CD14-positive monocyte (primary cell): Measurements from ENCODE around the gene NOTCH1. TPM values are rescaled to one million over a fixed set of nuclear protein-coding genes. Genes with fewer than 3 reads are reported as not detected.

ENCODE experiments used
- DNase-seq, 3 donors: peaks; one replicate each; pipeline ENCODE4 v3.0.0-alpha.2; 2011 to 2022
- H2AFZ ChIP-seq: 2 replicates; pipeline ENCODE4 v1.6.0; 2012; ENCODE audit warnings: mild to moderate bottlenecking, low read depth, low read length, inconsistent platforms; ENCODE audit not compliant: insufficient read depth, poor library complexity, severe bottlenecking
- H3K27ac ChIP-seq, 2 donors: 1 replicate in 1 of 2; 2 replicates in 1 of 2; pipeline ENCODE4 v1.5.1; 2012 to 2013; ENCODE audit warnings: low read length in 2 of 2, control low read depth in 1 of 2, inconsistent platforms in 1 of 2, low read depth in 1 of 2, mild to moderate bottlenecking in 1 of 2
- H3K27me3 ChIP-seq, 2 donors: one replicate each; pipeline versions ENCODE4 v1.6.0 to v1.6.1; 2011 to 2013; ENCODE audit warnings: low read length in 2 of 2; ENCODE audit not compliant: control insufficient read depth in 2 of 2, insufficient read depth in 2 of 2
- H3K36me3 ChIP-seq, 2 donors: replicated peaks in 1 of 2; 1 replicate in 1 of 2; 2 replicates in 1 of 2; pipeline versions ENCODE4 v1.5.1 to v1.6.1; 2012 to 2013; ENCODE audit warnings: low read length in 2 of 2, control low read depth in 1 of 2, inconsistent platforms in 1 of 2, mild to moderate bottlenecking in 1 of 2; ENCODE audit not compliant: insufficient read depth in 2 of 2, control insufficient read depth in 1 of 2
- H3K4me1 ChIP-seq, 2 donors: 1 replicate in 1 of 2; 2 replicates in 1 of 2; pipeline versions ENCODE4 v1.5.1 to v1.6.1; 2012 to 2013; ENCODE audit warnings: low read length in 2 of 2, control low read depth in 1 of 2, inconsistent platforms in 1 of 2, mild to moderate bottlenecking in 1 of 2, moderate library complexity in 1 of 2; ENCODE audit not compliant: insufficient read depth in 2 of 2, control insufficient read depth in 1 of 2
- H3K4me2 ChIP-seq: replicated peaks from 2 replicates; pipeline ENCODE3; 2012; ENCODE audit warnings: low read length, moderate library complexity, mild to moderate bottlenecking; ENCODE audit not compliant: poor library complexity, severe bottlenecking; ENCODE audit errors: extremely low read depth
- H3K4me3 ChIP-seq, 3 experiments: fragments of 200-600 bp in 1 of 3; sonication (generic) in 1 of 3; replicated peaks in 1 of 3; 1 replicate in 2 of 3; 2 replicates in 1 of 3; pipeline ENCODE4 v1.5.1; 2011 to 2013; ENCODE audit warnings: low read length in 3 of 3, mild to moderate bottlenecking in 3 of 3, control low read depth in 2 of 3, low read depth in 2 of 3, inconsistent platforms in 1 of 3, moderate library complexity in 1 of 3
- H3K79me2 ChIP-seq: 2 replicates; pipeline ENCODE4 v1.6.0; 2012; ENCODE audit warnings: mild to moderate bottlenecking, control low read depth, inconsistent platforms, low read length, moderate library complexity; ENCODE audit not compliant: insufficient read depth
- H3K9ac ChIP-seq: 2 replicates; pipeline ENCODE4 v1.6.0; 2017; ENCODE audit warnings: low read length, mild to moderate bottlenecking; ENCODE audit not compliant: insufficient read depth, poor library complexity, severe bottlenecking
- H3K9me3 ChIP-seq, 2 donors: replicated peaks in 1 of 2; 1 replicate in 1 of 2; 2 replicates in 1 of 2; pipeline versions ENCODE4 v1.5.1 to v1.6.1; 2012 to 2013; ENCODE audit warnings: low read length in 2 of 2, control low read depth in 1 of 2; ENCODE audit not compliant: control insufficient read depth in 1 of 2, insufficient read depth in 1 of 2
- H4K20me1 ChIP-seq: 2 replicates; pipeline ENCODE4 v1.6.0; 2012; ENCODE audit warnings: mild to moderate bottlenecking, low read length, control low read depth, moderate library complexity; ENCODE audit not compliant: insufficient read depth
- H3K27ac Mint-ChIP-seq, 7 donors: one replicate each; pipeline ENCODE4 v1.8.0; 2020; ENCODE audit warnings: mild to moderate bottlenecking in 7 of 7, mixed read lengths in 7 of 7, moderate library complexity in 6 of 7, inconsistent platforms in 2 of 7
- H3K27me3 Mint-ChIP-seq, 3 donors: one replicate each; pipeline ENCODE4 v1.8.0; 2021 to 2022; ENCODE audit warnings: low read depth in 3 of 3, mild to moderate bottlenecking in 3 of 3, mixed read lengths in 3 of 3, moderate library complexity in 3 of 3, inconsistent platforms in 1 of 3
- H3K36me3 Mint-ChIP-seq, 2 donors: one replicate each; pipeline ENCODE4 v1.8.0; 2020; ENCODE audit warnings: mixed read lengths in 2 of 2, inconsistent platforms in 1 of 2, mild to moderate bottlenecking in 1 of 2
- H3K4me1 Mint-ChIP-seq: one replicate; pipeline ENCODE4 v1.8.0; 2020; ENCODE audit warnings: mild to moderate bottlenecking, mixed read lengths
- H3K4me3 Mint-ChIP-seq, 2 donors: one replicate each; pipeline ENCODE4 v1.8.0; 2020; ENCODE audit warnings: mild to moderate bottlenecking in 2 of 2, mixed read lengths in 2 of 2, moderate library complexity in 1 of 2
- H3K9me3 Mint-ChIP-seq, 7 donors: one replicate each; pipeline ENCODE4 v1.8.0; 2020 to 2022; ENCODE audit warnings: mixed read lengths in 7 of 7, mild to moderate bottlenecking in 6 of 7, moderate library complexity in 6 of 7, inconsistent platforms in 2 of 7
- WGBS: methylation state at CpG from one replicate; pipeline ENCODE4 v1.1.5; 2013; ENCODE audit warnings: missing lambda C conversion rate; ENCODE audit not compliant: insufficient coverage; 5-methylcytosine and 5-hydroxymethylcytosine counted together
- intact Hi-C, 2 donors: fragments of 100-400 bp; cut with micrococcal nuclease; formaldehyde crosslinking; loops; one replicate each; pipeline versions ENCODE4 v1.15.0 to v1.15.1; 2023
- polyA plus RNA-seq, 3 donors: library from polyadenylated mRNA; depleted of rRNA in 1 of 3; unstranded in 2 of 3; stranded (reverse) in 1 of 3; fragments of 300-500 nt in 2 of 3; fragments of >200 nt in 1 of 3; fragmentation: Illumina TruSeq in 2 of 3; gene quantifications; 1 replicate in 2 of 3; 2 replicates in 1 of 3; pipeline ENCODE4 v1.2.3, GENCODE V29; 2012 to 2021
- TF ChIP-seq, protein P1 (sequence below): fragments of 200-600 bp; IDR thresholded peaks from one replicate; pipeline ENCODE4 v1.8.0; 2022; ENCODE audit warnings: antibody characterized with exemption, mild to moderate bottlenecking

Gene NOTCH1
- polyA plus RNA-seq, 3 donors = 1.4 to 33.0 (median 2.2) TPM

DNA sequence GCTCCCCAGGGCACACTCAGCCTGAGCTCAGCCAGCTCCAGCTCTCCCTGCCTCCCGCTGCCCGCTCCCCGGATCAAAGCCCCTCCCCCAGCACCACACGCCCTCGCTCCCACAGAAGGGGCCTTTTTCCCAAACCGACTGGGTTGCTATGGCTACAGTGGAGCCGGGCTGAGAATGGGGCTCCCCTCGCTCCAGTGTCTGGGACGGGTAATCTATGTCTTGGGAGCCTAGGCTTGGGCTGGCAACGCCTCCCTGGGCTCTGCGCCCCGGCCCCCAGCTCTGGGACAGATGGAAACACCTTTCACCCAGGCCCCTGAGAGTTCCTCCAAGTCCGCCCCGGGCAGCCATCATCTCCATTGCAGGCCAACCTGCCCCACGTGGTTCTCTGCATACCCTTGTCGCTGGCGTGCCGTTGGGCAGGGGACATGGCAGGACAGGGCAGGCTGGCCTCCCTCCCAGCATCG lies 29.6 kb downstream of the NOTCH1 start:
- Mint-ChIP-seq H3K4me1 (peaks cover under 1% of the 10 kb centered on the region), H3K9me3 (no peaks in the 10 kb centered on the region), H3K36me3 (peaks cover 59 to 85% of the 10 kb centered on the region in 2 donors), H3K27ac (no peak overlapping the region), H3K27me3 (peaks cover 0 to 4% (median 2%) of the 10 kb centered on the region in 3 donors), H3K4me3 (no peak overlapping the region)
- peaks cover 84 to 98% of the 10 kb centered on the region in 2 donors for H3K36me3 ChIP-seq
- H3K9ac ChIP-seq = no peak overlapping the region
- no peaks in the 10 kb centered on the region for H3K9me3 ChIP-seq
- peaks cover 7% of the 10 kb centered on the region for H3K79me2 ChIP-seq
- H3K27me3 ChIP-seq = no peaks in the 10 kb centered on the region
- no peak overlapping the region for H2AFZ ChIP-seq
- H3K4me1 ChIP-seq = peaks cover 7 to 8% of the 10 kb centered on the region in 2 donors
- TF ChIP-seq, protein P1, sequence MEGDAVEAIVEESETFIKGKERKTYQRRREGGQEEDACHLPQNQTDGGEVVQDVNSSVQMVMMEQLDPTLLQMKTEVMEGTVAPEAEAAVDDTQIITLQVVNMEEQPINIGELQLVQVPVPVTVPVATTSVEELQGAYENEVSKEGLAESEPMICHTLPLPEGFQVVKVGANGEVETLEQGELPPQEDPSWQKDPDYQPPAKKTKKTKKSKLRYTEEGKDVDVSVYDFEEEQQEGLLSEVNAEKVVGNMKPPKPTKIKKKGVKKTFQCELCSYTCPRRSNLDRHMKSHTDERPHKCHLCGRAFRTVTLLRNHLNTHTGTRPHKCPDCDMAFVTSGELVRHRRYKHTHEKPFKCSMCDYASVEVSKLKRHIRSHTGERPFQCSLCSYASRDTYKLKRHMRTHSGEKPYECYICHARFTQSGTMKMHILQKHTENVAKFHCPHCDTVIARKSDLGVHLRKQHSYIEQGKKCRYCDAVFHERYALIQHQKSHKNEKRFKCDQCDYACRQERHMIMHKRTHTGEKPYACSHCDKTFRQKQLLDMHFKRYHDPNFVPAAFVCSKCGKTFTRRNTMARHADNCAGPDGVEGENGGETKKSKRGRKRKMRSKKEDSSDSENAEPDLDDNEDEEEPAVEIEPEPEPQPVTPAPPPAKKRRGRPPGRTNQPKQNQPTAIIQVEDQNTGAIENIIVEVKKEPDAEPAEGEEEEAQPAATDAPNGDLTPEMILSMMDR = no peak
- no peak overlapping the region for H3K4me3 ChIP-seq
- no peak overlapping the region for H3K27ac ChIP-seq
- 94% methylated on average over 19 of the region's 19 CpGs for WGBS
- no peak overlapping the region for H3K4me2 ChIP-seq
- intact Hi-C loops = no loop called here
- DNase-seq = no peak
- peaks cover 73% of the 10 kb centered on the region for H4K20me1 ChIP-seq

DNA sequence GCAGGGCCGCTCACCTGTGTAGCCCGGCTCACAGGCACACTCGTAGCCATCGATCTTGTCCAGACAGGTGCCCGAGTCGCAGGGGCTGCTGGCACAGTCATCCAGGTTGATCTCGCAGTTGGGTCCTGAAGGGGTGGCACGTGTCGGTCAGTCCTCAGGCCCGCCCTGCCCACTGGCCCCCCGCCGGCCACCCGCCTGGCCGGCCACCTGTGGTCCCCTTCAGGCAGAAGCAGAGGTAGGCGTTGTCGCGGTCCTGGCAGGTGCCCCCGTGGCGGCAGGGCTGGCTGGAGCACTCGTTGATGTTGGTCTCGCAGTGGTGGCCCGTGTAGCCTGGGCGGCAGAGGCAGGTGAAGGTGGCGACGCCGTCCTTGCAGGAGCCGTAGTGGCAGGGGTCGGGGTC lies 30.6 kb downstream of the NOTCH1 start:
- no peak overlapping the region for H3K27ac ChIP-seq
- peaks cover 94 to 100% of the 10 kb centered on the region in 2 donors for H3K36me3 ChIP-seq
- H3K9me3 Mint-ChIP-seq = no peaks in the 10 kb centered on the region
- H3K27ac Mint-ChIP-seq = no peak overlapping the region
- H3K27me3 Mint-ChIP-seq = peaks cover 0 to 5% (median 2%) of the 10 kb centered on the region in 3 donors
- H3K27me3 ChIP-seq = no peaks in the 10 kb centered on the region
- H4K20me1 ChIP-seq = peaks cover 82% of the 10 kb centered on the region
- WGBS = 96% methylated on average over 28 of the region's 28 CpGs
- H2AFZ ChIP-seq = no peak overlapping the region
- intact Hi-C loops = no loop called here
- H3K4me2 ChIP-seq = no peak overlapping the region
- no peak overlapping the region for H3K9ac ChIP-seq
- no peak for DNase-seq
- H3K79me2 ChIP-seq = peaks cover 4% of the 10 kb centered on the region
- H3K4me3 ChIP-seq = no peak overlapping the region
- TF ChIP-seq, protein P1 = no peak
- no peaks in the 10 kb centered on the region for H3K4me1 Mint-ChIP-seq
- peaks cover 65 to 91% of the 10 kb centered on the region in 2 donors for H3K36me3 Mint-ChIP-seq
- H3K4me3 Mint-ChIP-seq = no peak overlapping the region
- H3K4me1 ChIP-seq = no peaks in the 10 kb centered on the region
- H3K9me3 ChIP-seq = no peaks in the 10 kb centered on the region
